GM11168 (cell line): ENCODE measurements around the gene FHIP1B.

Source experiments
- in situ Hi-C: fragments of 300-500 bp; cut with MboI; formaldehyde crosslinking; loops from one replicate; pipeline ENCODE4 v1.12.0; 2022; ENCODE audit warnings: low sequenced_read_pairs; ENCODE audit not compliant: unreplicated experiment

Gene FHIP1B

GRCh38 chr11:6204706-6205105, 29.7 kb downstream of the FHIP1B start:
- in situ Hi-C loops: no loop called here

- in situ Hi-C loops: no loop called here
These were observed 31.1 kb downstream of the FHIP1B start for GRCh38 chr11:6203327-6203726.

- in situ Hi-C loops: no loop called here
These were observed 32.4 kb downstream of the FHIP1B start for GRCh38 chr11:6202041-6202440.

- in situ Hi-C loops: no loop called here
These were observed 33.0 kb downstream of the FHIP1B start for GRCh38 chr11:6201481-6201880.

- in situ Hi-C loops: no loop called here
These were observed 33.5 kb downstream of the FHIP1B start for GRCh38 chr11:6200975-6201374.

- in situ Hi-C loops: no loop called here
These were observed 35.1 kb downstream of the FHIP1B start, which contains the start of gene OR52W1 for GRCh38 chr11:6199174-6199810. Gene OR52W1 (plus strand): TSS chr11:6199224. CDS start chr11:6199224, 0 bp downstream.

- in situ Hi-C loops: no loop called here
These were observed 36.8 kb downstream of the FHIP1B start for GRCh38 chr11:6197466-6198200.

GRCh38 chr11:6196396-6196795, 38.0 kb downstream of the FHIP1B start:
- in situ Hi-C loops: no loop called here

GRCh38 chr11:6194065-6194581, 40.3 kb downstream of the FHIP1B start:
- in situ Hi-C loops: no loop called here

GRCh38 chr11:6191742-6192141, 42.7 kb downstream of the FHIP1B start:
- in situ Hi-C loops: no loop called here

GRCh38 chr11:6175440-6175839, 59.0 kb downstream of the FHIP1B start:
- in situ Hi-C loops: no loop called here

GRCh38 chr11:6170226-6170625, 64.2 kb downstream of the FHIP1B start, which contains the start of gene OR52B2:
Gene OR52B2 (minus strand): TSS chr11:6170326. CDS start chr11:6170326, 0 bp downstream.
- in situ Hi-C loops: no loop called here
